ENCODE data around the gene ZC3H12D. TPM values are rescaled to one million over a fixed set of nuclear protein-coding genes. Genes with fewer than 3 reads are reported as not detected.
A peak's percentile ranks its signal among the peaks of the same experiment; 100 is the strongest.

The ZC3H12D gene
- total and polyA plus RNA-seq, 2 of the 8 experiments (the other 6 are each of a cell fraction or from before 2014, with no cell fraction given), result 0.05 to 0.07 TPM

- no peak overlapping the region for H4K91ac ChIP-seq (replicated peaks; ENCODE audit: insufficient read length, low read length)
- no peaks in the 10 kb centered on the region; a peak in 2 of 4 replicates for H3K9me3 ChIP-seq (ENCODE audit: insufficient read depth in 2 of 2, low read depth in 1 of 2, low read length in 1 of 2)
- no peak overlapping the region for H2BK5ac ChIP-seq (ENCODE audit: low read depth, low read length)
- H3K27me3 ChIP-seq (replicated peaks in 1 of 4; ENCODE audit: control insufficient read depth in 3 of 4, extremely low read depth in 1 of 4, insufficient read depth in 3 of 4, low read length in 3 of 4), result no peaks in the 10 kb centered on the region
- H2BK12ac ChIP-seq (ENCODE audit: low read depth, low read length), result no peak overlapping the region
- ChIA-PET POLR2A (ENCODE audit: partially characterized antibody) (interaction anchor here (2.5 kb wide), 1 partner anchor 10 kb away, joined by 7 read pairs; no protein-coding TSS in a partner anchor), CTCF (ENCODE audit: partially characterized antibody) (interaction anchor here (0.9 to 2.8 kb wide), 6 partner anchors 9 to 359 kb away, joined by 3 to 13 read pairs (median 4); no protein-coding TSS in a partner anchor)
- no peak overlapping the region for H2BK120ac ChIP-seq (replicated peaks; ENCODE audit: low read depth, low read length)
- peak overlapping the region; percentile 25; the same call in 1 of the 2 replicates for H2AFZ ChIP-seq (ENCODE audit: low read length)
- H2BK15ac ChIP-seq (ENCODE audit: low read length), result no peak overlapping the region
- no peak overlapping the region for H3K56ac ChIP-seq (replicated peaks; ENCODE audit: insufficient read length, low read depth, low read length)
- no peak for FAIRE-seq
- no peak overlapping the region for H3K23ac ChIP-seq (ENCODE audit: insufficient read length)
- no peak overlapping the region for H3K4me2 ChIP-seq (ENCODE audit: insufficient read depth in 1 of 2, low read depth in 2 of 2, low read length in 2 of 2)
- no peak for DNase-seq (ENCODE audit: low read depth in 1 of 2, low spot score in 2 of 2)
- no peaks in the 10 kb centered on the region for H4K20me1 ChIP-seq (replicated peaks in 1 of 2; ENCODE audit: control insufficient read depth in 1 of 2, insufficient read depth in 2 of 2, low read length in 2 of 2)
- H3K27ac ChIP-seq (ENCODE audit: low read depth, low read length), result no peak overlapping the region
- WGBS, 2 experiments (ENCODE audit: extremely low coverage in 1 of 2, insufficient coverage in 1 of 2, insufficient read length in 1 of 2, insufficient replicate concordance in 2 of 2, low coverage in 1 of 2, low lambda C conversion rate in 2 of 2, missing lambda C conversion rate in 1 of 2), result 90% methylated on average over 16 of the region's 16 CpGs; no CpG with 5 or more reads in 1 of the 2 experiments
- peak overlapping the region; percentile 43; the same call in 1 of the 2 replicates for H2BK20ac ChIP-seq (ENCODE audit: low read length)
- no peak overlapping the region; the same call in 1 of the 2 replicates for H3K18ac ChIP-seq (ENCODE audit: extremely low read depth, low read length)
- no peaks in the 10 kb centered on the region for H3K23me2 ChIP-seq (ENCODE audit: low read depth, low read length)
- H3K14ac ChIP-seq (ENCODE audit: insufficient read length), result no peak overlapping the region
- no peaks in the 10 kb centered on the region for H3K79me2 ChIP-seq (ENCODE audit: control insufficient read depth in 1 of 2, insufficient read depth in 2 of 2, low read length in 2 of 2)
- no peak overlapping the region for H3K4me3 ChIP-seq (ENCODE audit: extremely low read depth in 1 of 4, insufficient read depth in 2 of 4, low read depth in 3 of 4, low read length in 4 of 4)
- H3K36me3 ChIP-seq (ENCODE audit: control insufficient read depth in 2 of 4, insufficient read depth in 4 of 4, low read length in 3 of 4), result no peaks in the 10 kb centered on the region
- no peaks in the 10 kb centered on the region for H3K4me1 ChIP-seq (replicated peaks in 1 of 4; ENCODE audit: control insufficient read depth in 3 of 4, insufficient read depth in 4 of 4, low read length in 3 of 4)
- no peak overlapping the region for H4K5ac ChIP-seq (ENCODE audit: insufficient read length, low read depth, low read length)
- no peak overlapping the region for H4K8ac ChIP-seq (ENCODE audit: extremely low read depth, insufficient read depth, low read length)
- no peak overlapping the region for H2AK5ac ChIP-seq (ENCODE audit: low read depth, low read length)
- no peak overlapping the region for H3K9ac ChIP-seq (replicated peaks in 1 of 4; ENCODE audit: extremely low read depth in 1 of 4, low read depth in 3 of 4, low read length in 3 of 4)
- H3K4ac ChIP-seq (replicated peaks; ENCODE audit: insufficient read length, low read depth, low read length), result no peak overlapping the region
- no peaks in the 10 kb centered on the region for H3K79me1 ChIP-seq (ENCODE audit: low read depth, low read length)
Observed at GRCh38 chr6:149440735-149441671, 43.8 kb downstream of the ZC3H12D start.
